G401.6 (cell line): ENCODE data around the gene SWAP70.

ENCODE experiments used
- FAIRE-seq: peaks from 2 replicates; lab custom pipeline; 2012; peaks lifted over from hg19 to GRCh38; lab: Jason Lieb, UNC

SWAP70 gene

DNA sequence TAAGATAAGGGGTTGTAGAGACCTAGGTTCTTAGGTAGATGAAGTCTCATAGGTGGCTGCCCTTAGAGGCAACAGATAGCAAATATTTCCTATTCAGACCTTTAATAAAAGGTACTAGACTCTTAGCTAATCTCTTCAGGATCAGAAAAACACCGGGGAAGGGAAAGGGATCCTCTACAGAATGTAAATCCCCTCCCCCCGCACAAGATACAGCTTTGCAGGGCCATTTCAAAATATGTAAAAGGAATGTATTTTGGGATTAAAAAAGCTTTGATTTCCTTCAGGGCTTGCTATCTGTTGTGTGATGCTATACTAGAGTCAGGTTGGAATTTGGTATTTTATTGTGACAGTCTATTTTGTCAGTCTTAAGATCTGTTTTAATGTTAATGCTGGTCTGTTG lies 113.2 kb downstream of the SWAP70 start:
- FAIRE-seq = no peak

DNA sequence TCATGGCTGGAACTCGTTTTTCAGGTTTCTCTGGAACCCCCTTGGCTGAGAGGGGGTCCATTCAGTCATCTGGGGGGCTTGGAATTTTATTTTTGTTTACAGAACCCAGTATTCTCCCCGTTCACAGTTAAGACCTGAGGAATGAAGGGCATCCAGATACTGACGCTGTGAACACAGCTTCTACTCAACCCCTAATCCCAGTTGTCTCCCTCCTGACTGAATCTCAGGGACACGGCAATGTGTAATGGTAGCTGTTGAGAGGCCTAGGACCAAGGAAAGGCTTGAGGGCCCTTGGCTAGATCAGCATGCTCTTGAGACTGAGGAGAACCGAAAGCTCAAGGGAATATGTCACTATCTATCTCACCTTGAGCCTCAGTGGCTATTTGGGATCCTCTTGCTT lies 113.6 kb downstream of the SWAP70 start:
- no peak for FAIRE-seq

DNA sequence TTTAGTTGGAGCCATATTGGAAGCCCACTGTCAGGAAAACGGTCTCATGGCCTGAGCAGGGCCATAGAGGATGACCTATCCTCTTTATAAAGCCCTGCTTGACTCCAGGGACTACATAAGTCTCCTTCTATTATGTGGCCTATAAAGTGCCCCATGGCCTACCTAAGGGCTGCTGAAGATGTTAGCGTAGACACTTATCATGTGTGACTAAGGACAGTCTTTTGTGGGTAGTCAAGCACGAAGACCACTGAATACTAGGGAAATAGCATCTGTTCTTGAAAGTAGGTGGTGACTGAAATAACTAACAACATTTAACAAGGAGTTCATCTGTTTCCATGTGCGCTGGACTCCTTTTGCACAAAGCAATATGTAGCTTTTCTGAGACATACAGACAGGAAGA lies 117.1 kb downstream of the SWAP70 start:
- no peak for FAIRE-seq

GRCh38 chr11:9783986-9784385 lies 120.1 kb downstream of the SWAP70 start:
- no peak for FAIRE-seq

DNA sequence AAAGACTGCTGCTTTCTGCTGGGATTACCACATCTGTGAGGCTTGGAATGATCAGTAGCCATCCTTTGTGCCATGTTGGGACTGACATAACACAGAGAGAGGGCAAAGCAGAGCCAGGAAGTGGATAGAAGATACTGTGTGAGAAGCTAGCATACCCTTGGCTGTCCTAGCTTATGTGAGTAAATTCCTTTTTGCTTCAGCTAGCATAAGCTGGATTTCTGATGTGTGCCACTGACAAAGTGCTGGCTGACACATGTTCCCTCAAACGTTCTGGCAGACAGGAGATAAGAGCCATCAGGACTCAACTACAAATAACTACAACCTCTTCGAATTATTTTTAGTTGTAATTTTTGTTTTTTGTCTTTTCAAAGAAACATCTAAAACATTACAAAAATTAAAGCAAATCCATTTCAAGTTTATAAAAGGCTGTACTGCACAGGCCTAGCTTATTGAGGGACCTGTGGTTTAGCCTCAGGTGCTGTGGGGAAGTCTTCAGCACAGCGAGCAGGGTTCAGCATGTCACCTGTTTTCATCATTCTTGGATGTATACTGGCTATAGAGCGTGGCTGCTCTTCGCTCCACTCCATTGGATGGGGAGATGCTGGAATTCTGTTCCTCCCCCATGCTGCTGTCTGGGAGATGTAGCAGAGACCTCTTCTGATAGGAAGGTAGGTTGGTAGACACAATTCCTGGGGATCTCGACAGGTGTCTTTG lies 120.9 kb downstream of the SWAP70 start:
- FAIRE-seq = no peak

GRCh38 chr11:9787260-9787659 lies 123.4 kb downstream of the SWAP70 start:
- FAIRE-seq = no peak

DNA sequence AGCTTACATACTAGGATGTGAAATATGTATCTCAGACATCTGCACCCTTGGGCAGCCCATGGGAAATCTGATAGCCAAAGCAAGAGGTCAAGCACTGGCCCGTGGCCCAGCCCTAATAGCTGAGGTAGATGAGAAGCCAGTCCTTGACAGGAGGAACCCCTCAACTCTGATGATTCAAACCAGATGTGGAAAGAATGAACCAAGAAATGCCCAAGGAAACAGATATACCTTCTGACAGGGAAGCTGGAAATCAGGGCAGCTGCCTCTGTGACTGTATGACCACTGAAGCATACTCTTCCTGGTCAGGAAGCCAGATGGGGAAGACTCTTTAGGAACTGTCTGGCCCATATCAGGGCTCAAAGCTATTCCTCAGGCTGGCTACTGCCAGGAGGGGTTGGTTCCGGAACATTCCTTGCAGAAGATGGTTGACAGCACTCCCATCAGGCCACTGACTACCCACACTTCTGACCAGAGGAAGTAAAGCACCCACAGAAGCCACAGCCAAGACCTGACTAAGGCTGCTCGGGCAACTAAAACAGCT lies 124.2 kb downstream of the SWAP70 start:
- FAIRE-seq = no peak

DNA sequence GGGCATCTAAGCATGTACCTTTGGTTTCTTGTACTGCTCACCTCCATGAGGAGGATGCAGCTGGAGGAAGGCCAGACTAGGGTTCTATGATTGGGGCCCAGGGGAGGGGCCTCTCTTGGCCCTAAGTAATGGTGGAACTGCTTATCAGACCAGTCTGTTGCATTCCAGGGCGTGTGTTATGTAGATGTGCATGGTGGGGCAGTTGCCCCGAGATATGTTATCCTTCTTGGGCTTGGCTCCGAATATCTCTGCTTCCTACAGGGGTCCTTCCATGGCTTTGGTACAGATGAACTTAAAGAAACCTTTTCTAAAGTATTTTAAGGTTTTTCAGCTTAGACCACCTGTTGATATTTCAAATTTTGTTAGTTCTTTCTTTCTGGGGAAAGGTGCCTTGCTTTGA lies 126.0 kb downstream of the SWAP70 start:
- FAIRE-seq = no peak

DNA sequence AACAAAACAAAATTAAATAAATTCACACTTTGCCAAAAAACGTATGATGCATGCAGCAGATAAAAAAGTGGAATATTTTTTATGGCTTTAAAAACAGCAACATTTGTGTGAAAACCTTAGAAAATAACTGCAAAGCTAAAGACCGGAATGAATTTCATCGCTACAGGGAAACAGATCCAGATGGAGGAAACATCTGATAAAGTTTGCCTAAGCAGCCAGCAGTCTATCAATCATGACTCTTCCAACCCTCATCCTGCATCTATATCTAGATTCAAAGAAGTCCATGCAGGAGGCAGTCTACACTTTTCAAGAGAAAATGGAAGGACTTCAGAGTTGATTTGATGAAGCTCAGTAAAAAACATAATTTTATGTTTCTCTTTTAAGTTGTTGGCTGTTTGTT lies 126.8 kb downstream of the SWAP70 start:
- FAIRE-seq = no peak

- no peak for FAIRE-seq
Observed at GRCh38 chr11:9796266-9796665, 132.4 kb downstream of the SWAP70 start.

DNA sequence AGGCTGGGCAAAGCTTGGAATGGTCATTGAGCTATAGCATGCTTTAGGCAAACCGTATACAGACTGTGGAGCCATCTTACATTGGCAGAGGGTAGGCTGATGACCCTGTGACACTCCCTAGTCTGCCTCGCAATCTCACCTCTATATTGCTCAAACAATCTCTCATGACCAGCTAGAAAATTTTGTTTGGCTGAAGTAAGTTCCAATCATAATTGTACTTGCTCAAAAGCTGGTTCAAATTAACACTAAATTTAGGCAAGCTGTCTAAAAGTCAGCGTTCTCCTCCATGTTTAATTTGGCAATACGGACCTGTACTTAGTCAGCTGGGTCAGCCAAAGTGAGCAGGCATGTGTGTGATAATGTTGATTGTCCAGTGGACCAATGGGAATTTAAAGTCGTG lies 133.0 kb downstream of the SWAP70 start:
- FAIRE-seq = no peak

DNA sequence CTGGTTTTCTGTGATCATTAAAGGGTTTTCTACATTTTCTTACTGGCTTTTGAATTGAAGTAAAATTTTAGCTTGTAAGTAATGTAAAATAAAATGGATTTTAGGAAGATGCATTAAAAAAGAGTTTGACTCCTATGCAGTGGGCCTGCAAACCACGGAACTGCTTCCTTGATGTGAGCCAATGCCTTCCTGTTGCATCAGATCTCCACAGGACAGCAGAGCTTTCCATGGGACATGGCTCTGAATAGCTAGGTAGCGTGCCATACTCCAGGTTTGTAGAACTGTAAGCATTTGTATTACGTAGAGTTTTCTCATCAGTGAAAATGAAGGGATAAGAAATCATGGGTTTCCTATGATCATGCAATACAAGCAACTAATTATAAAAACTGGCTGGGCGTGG lies 133.4 kb downstream of the SWAP70 start:
- peak; percentile 25 for FAIRE-seq

GRCh38 chr11:9799886-9800285 lies 136.0 kb downstream of the SWAP70 start:
- FAIRE-seq = peak; percentile 96

GRCh38 chr11:9802291-9802861 lies 138.5 kb downstream of the SWAP70 start:
- FAIRE-seq = peak; percentile 100
